HG03521 (cell line): ENCODE data around the gene STK40.

ENCODE experiments used
- ATAC-seq: cut with Tn5 transposase; IDR thresholded peaks from one replicate; pipeline ENCODE4 v1.9.1; 2021; ENCODE audit warnings: mild to moderate bottlenecking, moderate library complexity; ENCODE audit not compliant: unreplicated experiment

Gene STK40

DNA sequence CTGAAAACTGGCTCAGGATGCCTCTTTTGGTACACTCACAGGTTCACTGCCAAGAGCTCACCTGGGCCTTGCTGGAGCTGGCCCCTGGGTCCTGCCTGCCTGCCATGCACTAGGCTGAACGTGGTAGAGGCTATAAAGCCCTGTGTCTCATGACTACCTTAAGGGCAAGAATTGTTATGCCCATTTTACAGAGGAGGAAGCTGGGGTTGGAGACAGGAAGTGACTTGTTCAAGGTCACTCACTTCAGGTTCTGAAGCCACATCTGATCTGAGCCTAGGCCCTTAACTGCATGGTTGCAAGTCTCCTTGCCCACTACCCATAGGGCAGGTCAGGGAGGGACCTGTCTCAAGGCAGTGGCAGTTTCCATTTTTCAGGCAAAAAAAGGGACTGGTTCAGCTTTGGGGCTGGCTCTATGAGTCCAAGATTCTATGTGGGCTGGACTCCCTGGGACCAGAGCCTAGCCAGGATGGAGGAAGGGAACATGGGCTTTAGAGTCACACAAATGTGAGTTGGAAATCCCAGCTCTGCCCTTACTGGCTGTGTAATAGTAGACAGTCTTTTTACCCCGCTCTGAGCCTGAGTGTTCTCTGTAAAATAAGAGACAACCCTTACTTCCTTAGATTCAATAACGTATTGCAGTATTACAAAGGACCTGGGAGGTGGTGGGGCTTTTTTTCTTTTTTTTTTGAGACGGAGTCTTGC is 7.8 kb downstream of the STK40 start:
- ATAC-seq: no peak

DNA sequence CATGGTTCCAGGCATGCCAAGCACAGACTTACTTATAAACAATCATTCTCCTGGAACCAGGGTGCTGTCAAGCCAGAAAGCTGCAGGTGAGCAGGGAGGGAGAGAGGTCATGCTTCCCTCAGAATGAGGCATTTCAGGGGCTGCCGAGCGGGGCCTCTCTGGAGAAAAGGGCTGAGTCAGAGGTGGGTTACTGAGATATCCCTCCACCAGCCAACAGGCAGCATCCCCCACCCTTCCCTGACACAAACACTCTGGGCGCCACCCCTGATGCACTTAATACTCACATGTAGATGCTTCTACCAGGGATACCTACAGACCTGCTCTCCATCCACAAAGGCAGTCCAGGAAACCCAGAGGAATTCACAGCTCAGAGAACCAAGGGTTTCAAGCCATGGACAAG is 13.1 kb downstream of the STK40 start:
- no peak for ATAC-seq

DNA sequence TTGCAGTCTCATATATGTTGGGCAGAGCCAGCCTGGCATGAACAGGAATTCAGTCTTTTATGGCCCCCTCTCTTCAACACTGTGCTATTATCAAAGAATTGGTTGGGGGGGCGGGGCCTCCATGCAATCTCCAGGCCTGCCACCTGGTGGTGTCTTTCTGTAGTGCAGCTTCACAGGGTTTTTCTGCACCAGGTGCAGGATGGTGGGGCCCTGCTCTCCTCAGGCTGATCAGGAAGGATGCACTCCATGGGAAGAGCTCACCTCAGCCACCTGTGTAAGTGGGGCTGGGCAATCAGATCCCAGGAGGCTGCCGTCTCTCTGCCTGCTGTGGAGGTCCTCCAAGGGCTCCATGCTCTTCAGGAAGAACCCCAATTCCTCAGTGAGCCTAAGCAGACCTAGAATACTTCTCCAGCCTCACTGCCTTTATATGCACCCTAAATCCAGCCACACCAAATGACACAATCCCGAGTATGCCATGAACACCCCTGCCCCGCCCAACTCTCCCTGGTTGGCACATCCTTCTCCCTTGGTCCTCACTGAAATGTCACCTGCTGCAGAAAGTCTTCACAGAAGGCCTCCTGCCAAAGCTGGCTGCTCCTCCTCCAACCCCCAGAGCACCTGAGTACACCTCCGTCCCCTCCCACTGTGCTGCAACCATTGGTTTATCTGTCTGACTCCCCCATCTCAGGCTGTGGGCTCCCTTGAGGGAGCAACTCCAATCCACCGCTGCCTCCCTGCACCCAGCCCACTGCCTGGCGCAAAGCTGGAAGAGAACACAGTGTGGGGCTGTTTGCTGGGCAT is 16.5 kb downstream of the STK40 start:
- ATAC-seq: no peak

DNA sequence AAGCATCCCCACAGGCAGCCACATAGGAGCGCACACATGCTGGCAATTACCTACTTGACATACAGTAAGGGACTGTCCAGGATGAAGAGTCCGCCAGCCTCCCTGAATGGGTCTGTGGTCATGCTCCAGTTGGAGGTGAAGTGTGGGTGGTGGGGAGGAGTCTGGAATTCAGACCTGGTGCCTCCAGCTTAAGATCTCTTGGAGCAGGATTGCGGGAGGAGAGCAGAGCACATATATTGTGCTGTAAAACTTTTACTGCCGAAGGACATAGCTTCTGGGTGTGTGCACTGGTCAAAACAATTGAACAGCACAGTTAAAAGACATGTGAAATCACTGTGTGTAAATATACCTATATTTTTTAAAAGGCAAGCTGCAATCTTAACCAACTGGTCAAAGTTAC is 17.9 kb downstream of the STK40 start:
- ATAC-seq: no peak

DNA sequence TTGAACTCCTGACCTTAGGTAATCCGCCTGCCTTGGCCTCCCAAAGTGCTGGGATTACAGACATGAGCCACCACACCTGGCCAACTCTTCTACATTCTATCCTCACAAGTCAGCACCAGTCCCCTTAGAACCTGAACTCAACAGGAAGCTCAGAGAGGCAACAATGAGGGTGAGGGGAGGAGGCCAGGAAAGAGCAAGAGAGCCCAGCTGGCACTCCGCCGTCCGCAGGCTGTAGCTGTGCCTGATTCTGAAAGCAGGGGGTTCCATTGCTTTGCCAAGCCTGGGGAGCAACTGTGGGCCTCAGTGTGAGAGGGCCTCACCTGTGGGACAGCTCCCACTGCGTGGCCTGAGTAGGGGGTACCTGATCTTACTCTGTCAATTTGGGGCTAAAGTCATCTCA is 18.7 kb downstream of the STK40 start:
- no peak for ATAC-seq

DNA sequence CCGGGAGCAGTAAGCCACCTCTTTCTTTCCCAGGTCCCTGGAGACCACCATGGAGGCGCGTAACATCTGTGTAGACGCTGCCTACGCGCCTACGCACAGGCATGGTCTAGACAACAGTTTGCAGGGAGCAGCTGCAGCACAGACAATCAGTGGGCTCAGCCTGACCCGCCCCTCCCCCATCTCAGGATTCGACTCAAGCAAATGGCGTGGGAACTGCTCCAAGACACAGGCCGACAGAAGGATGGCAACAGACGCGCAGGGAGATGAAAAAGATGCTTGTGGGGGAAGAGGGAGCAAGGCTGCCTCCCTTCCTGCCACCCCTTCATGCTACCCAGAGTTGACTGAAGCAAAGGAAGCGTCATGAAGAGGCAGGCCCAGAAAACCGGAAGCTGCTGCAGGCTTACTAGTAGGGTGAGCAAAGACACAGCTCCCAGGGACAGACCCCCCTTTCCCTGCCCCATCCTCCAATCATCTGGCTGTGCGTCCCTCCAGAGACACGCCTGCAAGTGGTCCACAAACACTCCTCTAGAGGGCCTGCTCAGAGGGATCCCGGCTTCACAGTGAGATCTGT is 19.5 kb downstream of the STK40 start:
- no peak for ATAC-seq

DNA sequence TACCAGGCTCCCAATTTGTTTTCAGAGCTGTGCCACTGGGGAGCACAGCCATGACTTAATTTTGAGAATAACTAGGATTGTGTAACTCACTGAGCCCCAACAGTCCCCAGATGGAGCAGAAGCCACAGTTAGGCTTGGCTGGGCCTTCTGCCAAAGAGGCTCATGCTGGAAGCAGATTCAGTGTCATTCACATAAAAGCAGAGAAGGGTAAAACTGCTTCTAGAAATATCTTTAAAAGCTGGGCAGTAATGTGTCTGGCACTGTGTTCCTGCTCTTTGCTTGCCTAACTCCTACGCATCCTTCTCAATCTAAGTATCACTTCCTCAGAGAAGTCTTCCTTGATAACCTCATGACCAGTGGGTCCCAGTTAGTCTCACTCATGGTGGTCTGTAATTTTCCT is 20.3 kb downstream of the STK40 start:
- no peak for ATAC-seq

DNA sequence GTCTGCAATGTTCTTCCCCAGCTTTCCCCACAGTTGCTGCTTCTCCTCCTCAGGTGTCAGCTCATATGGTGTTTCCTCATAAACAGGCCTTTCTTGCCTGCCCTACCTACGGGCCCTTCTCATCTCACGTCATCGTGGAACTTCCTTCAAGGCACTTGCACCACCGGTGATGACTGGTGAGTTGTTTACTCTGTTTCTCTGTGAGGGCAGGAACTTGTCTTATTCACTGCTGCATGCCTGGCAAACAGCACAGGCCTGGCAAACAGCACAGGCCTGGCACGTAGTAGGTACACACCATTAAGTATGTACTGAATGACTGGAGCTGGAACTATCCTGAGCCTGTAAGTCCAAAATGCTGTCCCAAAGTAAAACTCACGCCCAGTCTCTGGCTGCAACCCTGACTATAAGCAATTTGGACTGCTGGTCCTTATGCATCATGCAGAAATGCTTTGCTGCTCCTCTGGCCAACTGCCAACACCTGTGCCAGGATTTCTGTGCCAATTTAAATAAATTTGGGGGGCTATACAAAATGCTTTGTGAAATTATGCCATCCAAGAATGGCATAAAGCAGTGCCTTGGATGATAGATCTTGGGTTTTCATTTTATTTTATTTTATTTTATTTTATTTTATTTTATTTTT is 25.7 kb downstream of the STK40 start:
- no peak for ATAC-seq

DNA sequence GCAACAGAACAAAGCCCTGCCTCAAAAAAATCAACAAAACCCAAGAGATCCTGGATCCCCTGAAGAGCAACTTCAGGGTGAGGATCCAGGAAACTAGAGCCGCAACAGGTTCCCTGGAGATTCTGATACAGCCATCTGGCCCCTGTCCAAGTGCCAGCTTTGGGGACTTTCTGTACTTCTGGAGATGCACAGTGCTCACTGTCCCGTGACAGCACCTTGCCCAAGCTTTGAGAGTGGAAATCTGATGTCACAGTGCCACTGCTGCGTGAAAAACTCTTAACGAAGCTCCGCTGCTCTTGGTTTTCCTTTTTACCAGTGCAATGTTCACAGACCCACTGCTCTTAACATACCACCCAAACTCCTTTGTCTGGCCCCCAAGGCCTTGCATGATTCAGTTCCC is 26.3 kb downstream of the STK40 start:
- no peak for ATAC-seq

DNA sequence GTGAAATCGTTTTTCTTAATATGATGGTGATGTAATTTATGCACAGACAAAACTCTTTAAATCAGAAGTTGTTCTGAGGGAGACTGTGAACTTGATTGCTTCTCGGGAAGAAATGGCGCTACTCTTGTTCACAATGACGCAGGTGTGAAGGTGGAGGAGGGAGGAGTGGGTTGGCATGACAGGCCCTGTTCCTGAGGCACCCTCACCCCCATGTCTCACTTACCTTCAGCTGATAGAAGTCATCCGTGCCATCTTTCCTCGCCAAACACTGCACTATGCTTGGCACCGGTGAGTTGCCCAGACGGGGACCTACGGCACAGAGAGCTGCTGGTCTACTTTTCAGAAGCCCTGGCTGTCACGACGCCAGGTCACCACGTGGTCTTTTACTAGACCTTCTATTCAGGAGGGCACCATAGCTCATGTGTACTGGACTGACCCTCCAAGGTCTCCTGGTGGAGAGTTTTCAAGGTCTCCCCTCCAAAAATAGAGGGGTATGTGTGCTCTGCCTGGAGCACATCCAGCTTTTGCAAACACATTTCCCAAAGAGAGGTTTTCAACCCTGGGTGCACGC is 27.1 kb downstream of the STK40 start:
- no peak for ATAC-seq

DNA sequence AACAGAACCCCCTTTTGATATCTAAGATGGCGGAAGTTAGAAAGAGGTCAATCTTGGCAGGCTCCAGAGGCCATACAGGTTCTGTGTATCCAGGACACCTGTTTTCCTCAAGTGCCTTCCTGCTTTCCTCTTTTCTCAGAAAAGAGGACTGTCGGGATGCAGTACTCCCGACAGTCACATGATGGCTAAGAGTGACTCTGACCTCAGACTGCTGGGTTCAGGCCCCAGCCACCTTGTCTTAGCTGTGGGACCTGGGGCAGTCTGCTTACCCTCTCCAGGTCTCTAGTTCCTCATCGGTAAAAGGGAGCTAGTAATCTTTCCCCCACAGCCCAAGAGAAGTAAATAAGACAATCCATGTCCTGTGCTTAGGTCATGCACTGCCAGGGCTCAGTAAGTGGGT is 29.9 kb downstream of the STK40 start:
- ATAC-seq: no peak

DNA sequence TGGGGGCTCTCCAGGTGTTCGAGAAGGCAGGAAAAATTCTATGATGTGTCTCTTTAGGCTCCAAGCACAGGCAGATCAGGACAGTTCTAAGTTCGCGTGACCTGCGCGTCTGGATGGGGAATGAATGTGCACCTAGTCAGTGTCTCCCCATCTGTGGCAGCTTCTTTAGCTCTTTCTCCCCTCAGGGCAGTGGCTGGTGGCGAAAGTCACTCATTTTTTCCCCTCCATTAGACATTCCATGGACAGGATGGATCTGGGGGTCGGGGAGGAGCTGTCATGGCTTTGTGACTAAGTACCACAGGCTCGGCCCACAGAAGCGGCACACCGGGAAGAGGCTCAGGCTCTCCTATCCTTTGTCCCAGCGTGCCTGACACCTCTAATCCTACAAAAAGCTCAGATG is 31.2 kb downstream of the STK40 start:
- no peak for ATAC-seq

DNA sequence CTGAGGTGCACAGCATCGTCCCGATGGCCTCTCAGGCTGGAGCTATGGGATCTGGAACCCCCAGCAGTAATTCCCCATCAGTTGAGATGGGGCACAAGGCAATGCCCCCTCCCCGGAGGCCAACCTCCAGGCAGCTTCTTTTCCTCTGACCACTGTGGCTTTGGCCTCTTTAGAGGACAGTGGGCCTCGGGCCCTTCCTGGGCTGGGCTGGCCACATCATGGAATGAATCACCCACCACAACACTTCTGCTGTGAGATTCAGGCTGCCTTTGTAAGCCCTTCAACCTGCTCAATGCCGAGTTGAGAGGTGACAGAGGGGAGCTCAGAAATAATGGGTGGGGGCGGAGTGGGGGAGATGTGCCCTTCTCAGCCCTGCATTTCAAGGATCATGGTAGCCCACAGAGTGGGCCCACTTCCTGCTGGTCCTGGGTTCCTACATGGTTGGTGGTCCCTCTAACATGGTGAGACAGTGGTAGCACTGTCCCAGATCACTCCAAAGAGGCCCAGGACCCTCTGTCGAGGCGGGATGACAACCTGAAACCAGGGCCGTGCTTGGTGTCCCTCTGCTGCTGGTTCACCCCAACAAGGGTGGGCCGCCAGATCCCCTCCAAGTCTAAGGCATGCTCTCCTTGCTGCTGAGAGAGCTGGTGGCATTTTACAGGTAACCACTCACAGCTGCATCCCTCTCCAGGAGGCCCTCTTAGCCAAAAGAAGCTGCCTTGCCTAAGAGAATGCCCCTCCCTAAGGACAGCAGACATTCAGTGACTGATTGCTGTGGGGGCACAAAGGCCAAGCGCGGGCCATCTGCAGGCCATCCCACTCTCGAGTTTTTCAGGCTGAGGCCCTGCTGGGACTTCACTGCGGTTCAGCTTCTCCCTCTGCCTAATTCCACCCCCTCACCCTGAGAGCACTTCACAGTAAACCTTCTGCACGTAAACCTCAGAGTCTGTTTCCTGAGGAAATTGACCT is 32.5 kb downstream of the STK40 start:
- no peak for ATAC-seq

DNA sequence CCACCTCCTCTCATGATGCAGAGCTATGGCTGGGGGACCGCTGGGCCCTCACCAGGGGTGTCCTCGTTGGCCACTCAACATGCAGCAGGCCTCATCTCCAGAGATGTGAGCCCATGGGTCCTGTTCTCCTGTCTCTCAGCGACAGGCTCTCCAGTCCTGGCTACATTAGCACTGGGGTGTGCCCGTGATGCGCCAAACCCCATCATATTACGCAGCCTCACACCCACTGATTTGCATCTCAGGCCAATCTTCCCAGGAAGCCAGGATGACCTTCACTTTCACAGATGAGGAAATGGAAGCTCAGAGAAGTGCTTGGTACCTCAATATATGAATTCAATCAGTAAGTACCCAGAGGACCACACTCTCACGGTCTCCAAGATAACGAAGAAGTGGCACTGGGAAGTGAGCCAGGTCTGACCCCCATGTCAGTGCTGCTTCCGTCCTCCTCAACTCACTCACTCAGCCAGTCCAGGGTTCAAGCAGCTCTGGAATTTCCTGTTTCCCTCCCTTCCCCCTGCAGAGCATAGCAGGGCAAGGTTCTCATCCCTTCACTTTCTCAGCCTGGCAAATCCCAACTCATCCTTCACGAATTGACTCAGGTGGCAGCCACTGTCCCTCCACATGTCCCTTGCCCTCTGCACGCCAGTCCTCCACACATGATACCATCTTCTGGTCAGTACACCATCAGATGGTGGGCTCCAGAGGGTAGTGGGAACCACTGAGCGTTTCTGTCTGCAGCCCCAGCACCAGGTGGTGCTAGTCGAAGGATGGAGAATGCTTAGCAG is 33.4 kb downstream of the STK40 start:
- no peak for ATAC-seq

DNA sequence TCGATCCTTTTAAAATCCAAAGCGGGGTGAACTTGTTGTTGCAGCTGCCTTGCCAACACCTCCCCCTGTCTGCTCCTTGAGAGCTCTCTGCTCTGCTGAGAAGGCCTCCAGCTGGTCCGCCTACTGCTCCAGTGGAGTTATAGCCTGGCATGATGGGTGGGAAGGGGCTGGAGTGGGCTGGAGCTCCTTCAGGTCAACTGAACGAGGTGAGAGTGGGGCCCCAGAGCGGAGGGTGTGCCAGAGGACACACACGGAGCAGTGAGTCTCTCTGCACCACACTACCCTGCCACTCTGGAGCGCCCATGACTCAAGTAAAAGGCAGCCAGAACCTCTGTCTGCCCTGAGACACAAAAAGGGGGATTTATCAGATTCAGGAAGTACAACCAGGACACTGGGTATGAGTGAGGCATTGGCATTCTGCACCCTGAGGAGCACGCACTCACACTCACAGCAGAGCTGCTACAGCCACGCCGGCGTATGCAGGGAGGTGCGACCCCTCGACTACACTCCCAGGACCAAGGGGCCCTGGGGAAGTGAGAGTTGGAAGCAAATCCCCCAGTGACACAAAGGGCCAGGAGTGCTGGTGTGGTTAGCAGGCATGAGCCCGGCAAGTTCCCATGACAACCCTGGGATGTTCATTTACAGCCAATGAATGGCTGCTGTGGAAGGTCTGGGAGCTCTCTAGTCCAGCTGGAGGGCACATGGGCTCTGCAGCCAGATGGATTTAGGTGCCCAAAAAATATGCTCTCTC is 34.3 kb downstream of the STK40 start:
- no peak for ATAC-seq

DNA sequence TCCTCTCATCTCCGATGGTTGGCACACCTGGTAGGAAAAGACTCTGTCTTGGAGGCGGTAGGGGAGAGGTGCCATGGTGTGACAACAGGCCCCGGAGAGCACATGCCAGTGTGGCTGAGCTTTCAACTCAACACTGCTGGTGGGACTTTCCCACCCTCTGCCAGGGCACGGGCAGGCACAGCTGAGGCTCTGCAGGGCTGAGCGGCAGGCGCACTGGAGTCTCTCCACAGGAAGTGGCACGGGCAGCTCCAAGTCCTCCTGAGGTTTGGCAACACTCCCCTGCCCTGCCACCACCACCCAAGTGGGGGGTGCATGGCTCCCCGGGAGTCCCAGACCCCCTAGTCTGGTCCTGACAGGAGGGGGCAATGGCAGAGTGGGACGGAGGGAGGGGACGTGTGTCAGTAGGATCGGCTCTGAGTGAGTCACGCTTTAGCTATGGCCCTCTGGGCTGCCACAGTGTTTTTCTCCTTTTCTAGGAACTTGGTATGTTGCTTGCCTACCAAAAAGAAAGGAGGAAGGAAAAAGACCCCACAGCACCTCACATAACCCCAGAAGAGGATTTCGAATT is 35.0 kb downstream of the STK40 start:
- ATAC-seq: no peak

DNA sequence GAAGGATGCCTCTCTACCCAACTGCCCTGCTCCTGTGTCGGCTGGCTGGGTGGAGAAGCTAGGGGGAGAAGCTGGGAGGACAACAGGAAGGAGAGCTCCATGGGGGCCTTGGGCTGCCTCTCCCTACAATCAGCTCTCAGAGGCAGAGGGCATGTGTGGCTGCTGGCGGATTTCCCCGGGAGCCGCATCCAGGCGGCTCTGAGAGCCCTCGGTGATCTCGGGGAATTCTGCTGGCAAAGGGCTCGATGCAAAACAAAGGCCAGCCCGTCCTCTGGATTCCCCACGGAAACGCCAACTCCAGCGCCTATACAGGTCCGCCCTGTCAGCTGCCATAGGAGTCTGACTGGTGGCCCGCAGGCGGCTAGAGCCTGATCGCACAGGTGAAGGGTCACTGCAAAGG is 35.9 kb downstream of the STK40 start:
- ATAC-seq: no peak

DNA sequence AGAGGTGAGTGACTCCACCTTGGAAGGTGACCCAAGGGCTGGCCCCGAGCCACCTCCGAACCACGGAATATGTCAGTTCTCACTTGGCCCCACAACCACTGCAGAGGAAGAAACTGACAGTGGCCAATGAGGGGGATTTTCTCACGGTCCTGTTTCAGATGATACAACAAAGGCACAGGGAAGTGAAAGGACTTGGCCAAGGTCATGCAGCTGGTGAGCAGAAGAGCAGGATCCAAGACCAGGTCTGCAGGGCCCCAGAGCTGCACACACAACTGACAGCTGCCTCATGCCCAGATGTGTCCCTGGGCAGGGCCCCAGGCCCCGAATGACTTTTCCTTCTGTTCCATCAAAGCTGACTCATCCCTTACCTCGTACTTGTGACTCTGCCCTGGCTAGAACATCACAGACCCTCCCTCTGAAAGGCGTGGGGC is 36.5 kb downstream of the STK40 start:
- ATAC-seq: peak; percentile 51
